GM19099 (cell line): ENCODE measurements around the gene JAZF1.

Source experiments
- POLR2A ChIP-seq: IDR thresholded peaks from 3 replicates; pipeline ENCODE4 v1.6.1; 2011; ENCODE audit warnings: low read depth; ENCODE audit not compliant: insufficient read length; ENCODE audit errors: extremely low read depth

Gene JAZF1

GRCh38 chr7:27871866-27872265 is 308.7 kb downstream of the JAZF1 start:
- TF ChIP-seq POLR2A: no peak

- no peak for TF ChIP-seq POLR2A
Measured at GRCh38 chr7:27871086-27871485, 309.5 kb downstream of the JAZF1 start.

GRCh38 chr7:27870595-27870994 is 310.0 kb downstream of the JAZF1 start:
- no peak for TF ChIP-seq POLR2A

GRCh38 chr7:27869056-27869455 is 311.5 kb downstream of the JAZF1 start:
- no peak for TF ChIP-seq POLR2A

GRCh38 chr7:27868131-27868550 is 312.5 kb downstream of the JAZF1 start:
- no peak for TF ChIP-seq POLR2A

- no peak for TF ChIP-seq POLR2A
Measured at GRCh38 chr7:27866828-27867672, 313.5 kb downstream of the JAZF1 start.

- TF ChIP-seq POLR2A: no peak
Measured at GRCh38 chr7:27866256-27866655, 314.3 kb downstream of the JAZF1 start.

GRCh38 chr7:27863880-27864279 is 316.7 kb downstream of the JAZF1 start:
- TF ChIP-seq POLR2A: no peak

GRCh38 chr7:27861747-27862146 is 318.8 kb downstream of the JAZF1 start:
- TF ChIP-seq POLR2A: no peak

- TF ChIP-seq POLR2A: no peak
Measured at GRCh38 chr7:27860800-27861199, 319.8 kb downstream of the JAZF1 start.

GRCh38 chr7:27850531-27850930 is 330.1 kb downstream of the JAZF1 start:
- no peak for TF ChIP-seq POLR2A

- TF ChIP-seq POLR2A: no peak
Measured at GRCh38 chr7:27846388-27846787, 334.2 kb downstream of the JAZF1 start.

GRCh38 chr7:27843584-27844305 is 336.9 kb downstream of the JAZF1 start:
- no peak for TF ChIP-seq POLR2A

- TF ChIP-seq POLR2A: no peak
Measured at GRCh38 chr7:27842851-27843250, 337.7 kb downstream of the JAZF1 start.

GRCh38 chr7:27842094-27842692 is 338.4 kb downstream of the JAZF1 start:
- no peak for TF ChIP-seq POLR2A

- no peak for TF ChIP-seq POLR2A
Measured at GRCh38 chr7:27840760-27841364, 339.7 kb downstream of the JAZF1 start.

- TF ChIP-seq POLR2A: no peak
Measured at GRCh38 chr7:27840313-27840712, 340.3 kb downstream of the JAZF1 start.
